Cardiac fibroblast (primary cell): ENCODE measurements around the gene CEP95.

Source experiments
- DNase-seq, 2 donors: peaks; one replicate each; pipeline versions ENCODE4 v3.0.0 to v3.0.0-alpha.2; 2010; ENCODE audit warnings: low read depth in 2 of 2
- H3K4me3 ChIP-seq, 2 donors: replicated peaks in 1 of 2; 1 replicate in 1 of 2; 2 replicates in 1 of 2; pipeline ENCODE4 v1.5.1; 2011; ENCODE audit warnings: low read depth in 2 of 2, low read length in 2 of 2, mild to moderate bottlenecking in 2 of 2, moderate library complexity in 1 of 2
- CTCF ChIP-seq: IDR thresholded peaks from one replicate; pipeline ENCODE4 v1.5.1; 2011; ENCODE audit warnings: low read depth, mild to moderate bottlenecking, low read length, inconsistent platforms

Gene CEP95

GRCh38 chr17:64531955-64532371 lies 25.2 kb downstream of the CEP95 start:
- DNase-seq, result no peak
- TF ChIP-seq CTCF, result no peak
- no peak overlapping the region for H3K4me3 ChIP-seq

- H3K4me3 ChIP-seq, result no peak overlapping the region
- DNase-seq, result no peak
- no peak for TF ChIP-seq CTCF
These were observed 25.6 kb downstream of the CEP95 start for GRCh38 chr17:64532409-64532808.

GRCh38 chr17:64533784-64534183 lies 27.0 kb downstream of the CEP95 start:
- no peak overlapping the region for H3K4me3 ChIP-seq
- no peak for DNase-seq
- TF ChIP-seq CTCF, result no peak

- no peak for DNase-seq
- TF ChIP-seq CTCF, result peak; percentile 23
- H3K4me3 ChIP-seq, result no peak overlapping the region
These were observed 27.4 kb downstream of the CEP95 start for GRCh38 chr17:64534187-64534586.

GRCh38 chr17:64535357-64535756 lies 28.6 kb downstream of the CEP95 start:
- DNase-seq, result no peak
- no peak for TF ChIP-seq CTCF
- no peak overlapping the region for H3K4me3 ChIP-seq

GRCh38 chr17:64536913-64537312 lies 30.1 kb downstream of the CEP95 start:
- no peak for TF ChIP-seq CTCF

GRCh38 chr17:64537488-64537887 lies 30.7 kb downstream of the CEP95 start:
- TF ChIP-seq CTCF, result no peak
- H3K4me3 ChIP-seq, result no peak overlapping the region
- DNase-seq, result peak in 1 of 2 donors; percentile 16

More at GRCh38 chr17:64536913-64537312, 30.1 kb downstream of the CEP95 start:
- DNase-seq, result no peak
- no peak overlapping the region for H3K4me3 ChIP-seq
